RWPE2 (cell line): ENCODE results near the gene C19orf53.

Source experiments
- ATAC-seq: fragments of 200-7000 bp; cut with Tn5 transposase; 3 replicates; pipeline ENCODE4 v1.9.1; 2021; ENCODE audit warnings: low read depth
- DNase-seq: peaks from one replicate; pipeline ENCODE4 v3.0.0-alpha.2; 2020; ENCODE audit warnings: low spot score
- H3K27ac ChIP-seq: fragments of 450-650 bp; 2 replicates; pipeline ENCODE4 v1.5.1; 2017; ENCODE audit warnings: mild to moderate bottlenecking; ENCODE audit not compliant: poor library complexity, severe bottlenecking
- H3K27me3 ChIP-seq: fragments of 250-450 bp; sonication (Bioruptor Pico); 2 replicates; pipeline ENCODE4 v1.5.1; 2021; ENCODE audit warnings: mild to moderate bottlenecking, moderate library complexity; ENCODE audit not compliant: insufficient read depth, poor library complexity, severe bottlenecking
- H3K36me3 ChIP-seq: fragments of 250-450 bp; sonication (Bioruptor Pico); 2 replicates; pipeline ENCODE4 v1.5.1; 2020; ENCODE audit warnings: low read depth, mild to moderate bottlenecking, moderate library complexity
- H3K4me1 ChIP-seq: fragments of 250-450 bp; sonication (Bioruptor Pico); 2 replicates; pipeline ENCODE4 v1.5.1; 2021; ENCODE audit warnings: mild to moderate bottlenecking, moderate library complexity; ENCODE audit not compliant: insufficient read depth, poor library complexity, severe bottlenecking
- H3K4me3 ChIP-seq: fragments of 250-450 bp; sonication (Bioruptor Pico); 2 replicates; pipeline ENCODE4 v1.5.1; 2021; ENCODE audit warnings: mild to moderate bottlenecking, moderate library complexity; ENCODE audit not compliant: severe bottlenecking
- H3K9me3 ChIP-seq: fragments of 250-450 bp; sonication (Bioruptor Pico); 2 replicates; pipeline ENCODE4 v1.5.1; 2021; ENCODE audit warnings: mild to moderate bottlenecking, moderate library complexity; ENCODE audit not compliant: severe bottlenecking
- TF ChIP-seq, protein P1 (sequence below): fragments of 450-650 bp; IDR thresholded peaks from one replicate; pipeline ENCODE4 v1.5.1; 2017; ENCODE audit warnings: mild to moderate bottlenecking, moderate library complexity; ENCODE audit not compliant: poor library complexity, severe bottlenecking

The C19orf53 gene

DNA sequence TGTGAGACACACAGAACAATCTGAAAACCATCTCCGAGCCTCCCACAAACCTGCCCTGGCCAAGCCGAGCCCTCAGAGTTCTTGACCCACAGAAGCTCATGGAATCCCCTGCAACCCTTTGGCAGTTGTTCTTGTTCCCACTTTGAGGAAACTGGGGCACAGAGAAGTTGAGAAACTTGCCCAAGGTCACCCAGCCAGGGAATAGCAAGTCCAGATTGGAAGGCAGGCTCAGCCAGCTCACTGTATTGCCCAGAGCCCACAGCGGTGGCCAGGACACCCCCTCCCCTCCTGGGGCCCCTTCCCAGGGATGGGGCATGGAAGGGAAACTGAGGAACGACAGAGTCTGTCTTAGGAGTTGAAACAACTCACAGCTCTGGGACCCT lies 22.8 kb downstream of the C19orf53 start:
- Histone ChIP-seq H3K4me3 (no peak overlapping the region), H3K36me3 (no peaks in the 10 kb centered on the region), H3K27ac (peak overlapping the region; percentile 91), H3K9me3 (no peaks in the 10 kb centered on the region), H3K4me1 (peaks cover 13% of the 10 kb centered on the region), H3K27me3 (no peaks in the 10 kb centered on the region)
- TF ChIP-seq, protein P1, sequence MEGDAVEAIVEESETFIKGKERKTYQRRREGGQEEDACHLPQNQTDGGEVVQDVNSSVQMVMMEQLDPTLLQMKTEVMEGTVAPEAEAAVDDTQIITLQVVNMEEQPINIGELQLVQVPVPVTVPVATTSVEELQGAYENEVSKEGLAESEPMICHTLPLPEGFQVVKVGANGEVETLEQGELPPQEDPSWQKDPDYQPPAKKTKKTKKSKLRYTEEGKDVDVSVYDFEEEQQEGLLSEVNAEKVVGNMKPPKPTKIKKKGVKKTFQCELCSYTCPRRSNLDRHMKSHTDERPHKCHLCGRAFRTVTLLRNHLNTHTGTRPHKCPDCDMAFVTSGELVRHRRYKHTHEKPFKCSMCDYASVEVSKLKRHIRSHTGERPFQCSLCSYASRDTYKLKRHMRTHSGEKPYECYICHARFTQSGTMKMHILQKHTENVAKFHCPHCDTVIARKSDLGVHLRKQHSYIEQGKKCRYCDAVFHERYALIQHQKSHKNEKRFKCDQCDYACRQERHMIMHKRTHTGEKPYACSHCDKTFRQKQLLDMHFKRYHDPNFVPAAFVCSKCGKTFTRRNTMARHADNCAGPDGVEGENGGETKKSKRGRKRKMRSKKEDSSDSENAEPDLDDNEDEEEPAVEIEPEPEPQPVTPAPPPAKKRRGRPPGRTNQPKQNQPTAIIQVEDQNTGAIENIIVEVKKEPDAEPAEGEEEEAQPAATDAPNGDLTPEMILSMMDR = no peak
- DNase-seq (no peak), ATAC-seq (no peak)

DNA sequence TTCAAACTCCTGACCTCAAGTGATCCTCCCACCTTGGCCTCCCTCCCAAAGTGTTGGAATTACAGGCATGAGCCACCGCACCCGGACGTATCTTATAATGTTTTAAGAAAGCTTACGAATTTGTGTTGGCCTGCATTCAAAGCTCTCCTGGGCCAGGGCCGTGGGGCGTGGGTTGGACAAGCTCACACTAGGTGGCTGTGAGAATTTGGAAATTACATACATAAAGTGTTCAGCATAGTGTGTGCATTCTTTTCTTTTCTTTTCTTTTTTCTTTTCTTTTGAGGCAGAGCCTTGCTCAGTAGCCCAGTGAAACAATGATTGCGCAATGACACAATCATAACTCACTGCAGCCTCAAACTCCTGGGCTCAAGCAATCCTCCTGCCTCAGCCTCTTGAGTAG lies 23.6 kb downstream of the C19orf53 start:
- DNase-seq = no peak

DNA sequence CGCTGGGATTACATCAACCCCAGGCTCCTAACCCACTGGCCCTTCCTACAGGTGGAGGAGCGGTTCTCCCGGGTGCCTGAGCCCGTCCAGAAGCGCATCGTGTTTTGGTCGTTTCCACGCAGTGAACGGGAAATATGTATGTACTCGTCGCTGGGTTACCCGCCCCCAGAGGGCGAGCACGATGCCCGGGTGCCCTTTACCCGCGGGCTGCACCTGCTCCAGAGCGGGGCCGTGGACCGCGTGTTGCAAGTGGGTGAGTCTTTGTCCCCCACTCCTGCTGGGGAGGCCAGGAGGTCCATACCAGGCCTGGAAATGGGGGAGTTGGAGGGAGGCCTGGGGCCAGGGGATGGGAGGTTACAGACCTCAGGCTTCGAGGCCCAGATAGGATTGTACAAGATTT lies 25.4 kb downstream of the C19orf53 start:
- H3K27ac ChIP-seq = no peak overlapping the region
- no peak for DNase-seq
- peaks cover 22% of the 10 kb centered on the region for H3K4me1 ChIP-seq
- no peak for ATAC-seq
- peaks cover 9% of the 10 kb centered on the region for H3K36me3 ChIP-seq
- TF ChIP-seq, protein P1 = no peak
- H3K9me3 ChIP-seq = no peaks in the 10 kb centered on the region
- H3K27me3 ChIP-seq = no peaks in the 10 kb centered on the region
- no peak overlapping the region for H3K4me3 ChIP-seq

More for the DNA sequence above, 23.6 kb downstream of the C19orf53 start:
- TF ChIP-seq, protein P1 = no peak
- Histone ChIP-seq H3K36me3 (no peaks in the 10 kb centered on the region), H3K27ac (peak overlapping the region; percentile 91), H3K4me1 (peaks cover 13% of the 10 kb centered on the region), H3K9me3 (no peaks in the 10 kb centered on the region), H3K4me3 (no peak overlapping the region), H3K27me3 (no peaks in the 10 kb centered on the region)
- 0 out of 3 replicates have a peak, but pooled peaks have one; percentile 6 for ATAC-seq

DNA sequence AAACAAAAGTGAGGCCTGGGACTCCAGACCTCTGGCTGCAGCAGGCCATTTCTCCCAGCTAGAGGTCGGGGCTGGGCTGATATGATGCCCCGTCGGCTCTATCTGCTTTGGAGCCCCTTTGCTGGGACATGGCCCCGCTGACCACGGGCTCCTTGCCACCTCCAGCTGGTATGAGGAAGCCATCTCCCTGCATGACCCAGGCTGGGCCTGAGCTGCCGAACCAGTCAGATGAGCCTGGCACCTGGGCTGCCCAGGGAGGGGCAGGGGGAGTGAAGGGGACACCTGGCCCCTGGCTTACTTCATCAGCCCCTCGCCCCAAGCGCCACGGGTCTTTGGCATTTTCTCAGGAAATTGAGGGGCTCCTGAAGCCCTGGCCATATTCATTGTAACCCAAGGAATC lies 28.8 kb downstream of the C19orf53 start:
- Histone ChIP-seq H3K4me1 (peaks cover 11% of the 10 kb centered on the region), H3K4me3 (no peak overlapping the region), H3K27ac (peak overlapping the region; percentile 74), H3K9me3 (no peaks in the 10 kb centered on the region), H3K36me3 (peaks cover 32% of the 10 kb centered on the region), H3K27me3 (no peaks in the 10 kb centered on the region)
- ATAC-seq = peak; percentile 60
- DNase-seq = no peak
- TF ChIP-seq, protein P1 = no peak

DNA sequence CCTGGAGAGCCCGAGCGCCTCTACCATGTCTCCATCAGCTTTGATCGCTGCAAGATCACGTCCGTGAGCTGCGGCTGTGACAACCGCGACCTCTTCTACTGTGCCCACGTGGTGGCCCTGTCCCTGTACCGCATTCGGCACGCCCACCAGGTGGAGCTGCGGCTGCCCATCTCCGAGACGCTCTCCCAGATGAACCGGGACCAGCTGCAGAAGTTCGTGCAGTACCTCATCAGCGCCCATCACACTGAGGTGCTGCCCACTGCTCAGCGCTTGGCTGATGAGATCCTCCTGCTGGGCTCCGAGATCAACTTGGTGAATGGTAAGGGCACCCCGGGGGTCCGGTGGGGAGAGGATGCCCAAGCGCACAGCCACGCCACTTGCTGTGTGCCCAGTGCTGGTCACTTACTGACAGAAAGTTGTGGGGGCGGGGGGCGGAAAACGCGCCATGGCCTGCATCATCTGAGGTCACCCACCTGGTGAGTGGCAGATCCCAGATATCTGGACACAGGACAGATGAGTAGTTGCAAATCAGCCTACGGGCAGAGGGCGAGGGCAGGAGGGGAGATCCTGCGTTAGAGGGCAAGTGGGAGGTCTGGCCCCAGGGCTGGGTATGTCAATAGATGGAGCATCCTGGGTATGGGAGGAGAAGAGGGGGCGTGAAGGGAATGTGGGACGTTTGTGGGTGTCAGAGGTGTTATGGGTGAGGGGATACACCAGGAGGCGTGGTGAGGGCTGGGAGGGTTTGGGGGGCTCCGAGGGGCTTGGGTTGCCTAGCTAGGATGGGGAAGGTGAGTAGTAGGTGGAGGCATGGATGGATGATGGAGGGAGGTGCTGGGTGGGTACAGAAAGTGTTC lies 30.8 kb downstream of the C19orf53 start:
- Histone ChIP-seq H3K4me1 (peaks cover 11% of the 10 kb centered on the region), H3K9me3 (no peaks in the 10 kb centered on the region), H3K27me3 (no peaks in the 10 kb centered on the region), H3K27ac (no peak overlapping the region), H3K4me3 (no peak overlapping the region), H3K36me3 (peaks cover 35% of the 10 kb centered on the region)
- TF ChIP-seq, protein P1 = no peak
- ATAC-seq (no peak), DNase-seq (no peak)
